ENCODE data around the gene SOX5.

GRCh38 chr12:23758608-23759007 lies 190.9 kb downstream of the SOX5 start:
- no peak for TF ChIP-seq YY1 (IDR thresholded peaks at IDR 0.05; ENCODE audit: extremely low read depth, insufficient replicate concordance, low read depth, low read length)
- no peak for TF ChIP-seq ZFX (IDR thresholded peaks at IDR 0.05)
- TF ChIP-seq POLR2AphosphoS5 (IDR thresholded peaks at IDR 0.05; ENCODE audit: low read depth, low read length) = no peak
- TF ChIP-seq, protein P1, sequence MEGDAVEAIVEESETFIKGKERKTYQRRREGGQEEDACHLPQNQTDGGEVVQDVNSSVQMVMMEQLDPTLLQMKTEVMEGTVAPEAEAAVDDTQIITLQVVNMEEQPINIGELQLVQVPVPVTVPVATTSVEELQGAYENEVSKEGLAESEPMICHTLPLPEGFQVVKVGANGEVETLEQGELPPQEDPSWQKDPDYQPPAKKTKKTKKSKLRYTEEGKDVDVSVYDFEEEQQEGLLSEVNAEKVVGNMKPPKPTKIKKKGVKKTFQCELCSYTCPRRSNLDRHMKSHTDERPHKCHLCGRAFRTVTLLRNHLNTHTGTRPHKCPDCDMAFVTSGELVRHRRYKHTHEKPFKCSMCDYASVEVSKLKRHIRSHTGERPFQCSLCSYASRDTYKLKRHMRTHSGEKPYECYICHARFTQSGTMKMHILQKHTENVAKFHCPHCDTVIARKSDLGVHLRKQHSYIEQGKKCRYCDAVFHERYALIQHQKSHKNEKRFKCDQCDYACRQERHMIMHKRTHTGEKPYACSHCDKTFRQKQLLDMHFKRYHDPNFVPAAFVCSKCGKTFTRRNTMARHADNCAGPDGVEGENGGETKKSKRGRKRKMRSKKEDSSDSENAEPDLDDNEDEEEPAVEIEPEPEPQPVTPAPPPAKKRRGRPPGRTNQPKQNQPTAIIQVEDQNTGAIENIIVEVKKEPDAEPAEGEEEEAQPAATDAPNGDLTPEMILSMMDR (IDR thresholded peaks at IDR 0.05 in 2 of 3, conservative IDR thresholded peaks at IDR 0.05 in 1 of 3; ENCODE audit: borderline replicate concordance in 1 of 3, insufficient read depth in 1 of 3, low read depth in 2 of 3, low read length in 2 of 3) = no peak
